GM23248 (cell line): ENCODE data around the gene OR8K5. TPM values are rescaled to one million over a fixed set of nuclear protein-coding genes. Genes with fewer than 3 reads are reported as not detected.

Experiments used
- DNase-seq: peaks from one replicate; pipeline ENCODE4 v3.0.0-alpha.2; 2015
- H2AFZ ChIP-seq: fragments of 200-600 bp; sonication (generic); 2 replicates; pipeline ENCODE4 v1.6.1; 2016; ENCODE audit warnings: antibody characterized with exemption
- H3F3A ChIP-seq: fragments of 200-600 bp; sonication (generic); 2 replicates; pipeline ENCODE4 v1.6.1; 2016; ENCODE audit warnings: mild to moderate bottlenecking, antibody characterized with exemption, mixed run types; ENCODE audit not compliant: insufficient read depth
- H3K27ac ChIP-seq: fragments of 200-600 bp; sonication (generic); 2 replicates; pipeline ENCODE4 v1.5.1; 2016; ENCODE audit warnings: mild to moderate bottlenecking
- H3K27me3 ChIP-seq: fragments of 200-600 bp; sonication (generic); replicated peaks from 2 replicates; pipeline ENCODE4 v1.6.1; 2016; ENCODE audit warnings: mild to moderate bottlenecking; ENCODE audit not compliant: insufficient read depth
- H3K36me3 ChIP-seq: fragments of 200-600 bp; sonication (generic); 2 replicates; pipeline ENCODE4 v1.6.1; 2016; ENCODE audit warnings: low read depth, mild to moderate bottlenecking
- H3K4me1 ChIP-seq: fragments of 200-600 bp; sonication (generic); 2 replicates; pipeline ENCODE4 v1.6.1; 2016; ENCODE audit warnings: mild to moderate bottlenecking; ENCODE audit not compliant: insufficient read depth
- H3K4me2 ChIP-seq: fragments of 200-600 bp; sonication (generic); one replicate; pipeline ENCODE4 v1.6.1; 2016; ENCODE audit warnings: mild to moderate bottlenecking; ENCODE audit not compliant: unreplicated experiment
- H3K4me3 ChIP-seq: fragments of 200-600 bp; sonication (generic); 2 replicates; pipeline ENCODE4 v1.5.1; 2016; ENCODE audit warnings: mild to moderate bottlenecking
- H3K79me2 ChIP-seq: fragments of 200-600 bp; sonication (generic); 2 replicates; pipeline ENCODE4 v1.6.1; 2016; ENCODE audit warnings: mild to moderate bottlenecking; ENCODE audit not compliant: insufficient read depth
- H3K9ac ChIP-seq: fragments of 200-600 bp; sonication (generic); 2 replicates; pipeline ENCODE4 v1.6.1; 2016; ENCODE audit warnings: mild to moderate bottlenecking
- H3K9me2 ChIP-seq: fragments of 200-600 bp; sonication (generic); 2 replicates; pipeline ENCODE4 v1.6.1; 2016; ENCODE audit warnings: mixed run types, mild to moderate bottlenecking, moderate library complexity; ENCODE audit not compliant: insufficient read depth
- H3K9me3 ChIP-seq: fragments of 200-600 bp; sonication (generic); one replicate; pipeline ENCODE4 v1.6.1; 2017; ENCODE audit warnings: low read depth
- H4K20me1 ChIP-seq: fragments of 200-600 bp; sonication (generic); 2 replicates; pipeline ENCODE4 v1.6.0; 2016; ENCODE audit not compliant: insufficient read depth
- EZH2 ChIP-seq: fragments of 200-600 bp; sonication (generic); IDR thresholded peaks from 2 replicates; pipeline ENCODE4 v1.6.1; 2018; ENCODE audit warnings: antibody characterized with exemption, mild to moderate bottlenecking; ENCODE audit not compliant: insufficient read depth, poor library complexity, severe bottlenecking
- EZH2phosphoT487 ChIP-seq: fragments of 200-600 bp; sonication (generic); IDR thresholded peaks from 2 replicates; pipeline ENCODE4 v1.6.1; 2018; ENCODE audit warnings: antibody characterized with exemption, moderate library complexity, mild to moderate bottlenecking, low read depth; ENCODE audit not compliant: insufficient read depth
- WGBS, 2 experiments: methylation state at CpG; one replicate each; pipeline ENCODE4 v1.1.6; 2015 to 2017; ENCODE audit warnings: low lambda C conversion rate in 2 of 2, low coverage in 1 of 2; ENCODE audit errors: missing lambda C conversion rate in 2 of 2; 5-methylcytosine and 5-hydroxymethylcytosine counted together
- in situ Hi-C: fragments of 300-500 bp; cut with MboI; formaldehyde crosslinking; loops from 2 replicates; pipeline ENCODE4 v1.15.0; 2020
- polyA plus RNA-seq: library from polyadenylated mRNA; unstranded; fragments of >200 nt; fragmentation: Nextera tagmentation; extraction: Ambion mirVana; gene quantifications from 2 replicates; pipeline ENCODE4 v1.2.1, GENCODE V29; 2016
- total RNA-seq: library from RNA; depleted of rRNA; stranded (reverse); fragments of >200 nt; shearing (Covaris generic); gene quantifications from 2 replicates; pipeline ENCODE4 v1.2.3, GENCODE V29; 2014; rRNA removed

Gene OR8K5
- total RNA-seq (not detected in 2 replicates), polyA plus RNA-seq (not detected in 2 replicates)

GRCh38 chr11:56160217-56160616, at the start of gene OR8K5:
Gene OR8K5 (minus strand): TSS chr11:56160317. CDS start chr11:56160317, 0 bp downstream.
- Histone ChIP-seq H3K9ac (no peak within 1 kb of the TSS), H3K9me3 (no peaks in the 10 kb centered on the region), H3K4me2 (no peak within 1 kb of the TSS), H2AFZ (no peak within 1 kb of the TSS), H3K36me3 (no peaks in the 10 kb centered on the region), H3K79me2 (no peaks in the 10 kb centered on the region), H4K20me1 (no peaks in the 10 kb centered on the region), H3K27me3 (no peaks in the 10 kb centered on the region), H3K9me2 (no peaks in the 10 kb centered on the region), H3K27ac (no peak within 1 kb of the TSS), H3K4me1 (no peaks in the 10 kb centered on the region), H3K4me3 (no peak within 1 kb of the TSS), H3F3A (no peaks in the 10 kb centered on the region)
- TF ChIP-seq EZH2phosphoT487 (no peak), EZH2 (no peak)
- DNase-seq, result no peak
- WGBS, 2 experiments, result 11 to 28% methylated on average over 3 of the region's 3 CpGs
- in situ Hi-C loops, result no loop called here

DNA sequence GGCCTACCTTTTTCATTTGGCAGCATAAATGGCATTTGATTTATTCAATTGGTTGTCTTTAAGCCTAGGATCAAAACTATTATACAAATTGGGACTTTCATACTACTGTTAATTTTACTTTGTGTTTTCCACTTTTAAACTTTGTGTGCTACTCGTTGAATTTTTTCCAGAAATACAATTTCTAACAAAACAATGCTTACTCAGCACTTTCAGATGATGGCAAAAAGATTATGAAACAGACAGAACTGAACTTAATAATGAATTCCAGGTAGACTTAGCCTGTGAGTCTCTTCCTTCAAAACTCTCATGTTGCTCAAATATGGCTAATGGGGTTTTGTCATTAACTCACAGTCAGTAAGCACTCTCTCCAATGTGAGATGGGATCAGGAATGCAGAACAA, 47.7 kb upstream of the OR8K5 start:
- H3K36me3 ChIP-seq, result no peaks in the 10 kb centered on the region
- H3K9me3 ChIP-seq, result no peaks in the 10 kb centered on the region
- DNase-seq, result no peak
- no peaks in the 10 kb centered on the region for H3K79me2 ChIP-seq
- H2AFZ ChIP-seq, result no peak overlapping the region
- H3F3A ChIP-seq, result no peaks in the 10 kb centered on the region
- no peaks in the 10 kb centered on the region for H3K27me3 ChIP-seq
- no peak overlapping the region for H3K27ac ChIP-seq
- TF ChIP-seq EZH2, result no peak
- TF ChIP-seq EZH2phosphoT487, result no peak
- H4K20me1 ChIP-seq, result no peaks in the 10 kb centered on the region
- WGBS, 2 experiments, result 0% methylated on average over 1 of the region's 1 CpG
- H3K4me1 ChIP-seq, result no peaks in the 10 kb centered on the region
- no peak overlapping the region for H3K4me3 ChIP-seq
- H3K9me2 ChIP-seq, result no peaks in the 10 kb centered on the region
- in situ Hi-C loops, result no loop called here
- H3K9ac ChIP-seq, result no peak overlapping the region
- no peak overlapping the region for H3K4me2 ChIP-seq

DNA sequence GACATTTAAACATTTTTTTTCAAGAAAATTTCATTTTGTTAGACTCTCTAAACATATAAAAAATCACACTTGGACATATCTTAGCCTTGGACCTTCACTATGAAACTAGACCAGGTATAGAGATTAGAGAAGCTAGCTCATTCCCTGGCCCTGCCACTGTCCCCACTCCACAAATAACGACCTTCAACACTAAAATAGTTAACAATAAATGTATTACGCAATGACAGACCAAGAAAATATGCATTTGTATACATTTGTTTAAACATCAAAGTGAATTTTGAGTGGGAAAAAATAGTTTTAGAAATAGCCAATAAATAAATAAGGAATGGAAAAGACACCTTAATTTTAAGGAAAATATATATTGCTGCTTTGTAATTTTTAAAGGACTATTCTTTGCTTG, 37.2 kb upstream of the OR8K5 start:
- 11 to 13% methylated on average over 2 of the region's 2 CpGs for WGBS, 2 experiments
- no peak for DNase-seq

DNA sequence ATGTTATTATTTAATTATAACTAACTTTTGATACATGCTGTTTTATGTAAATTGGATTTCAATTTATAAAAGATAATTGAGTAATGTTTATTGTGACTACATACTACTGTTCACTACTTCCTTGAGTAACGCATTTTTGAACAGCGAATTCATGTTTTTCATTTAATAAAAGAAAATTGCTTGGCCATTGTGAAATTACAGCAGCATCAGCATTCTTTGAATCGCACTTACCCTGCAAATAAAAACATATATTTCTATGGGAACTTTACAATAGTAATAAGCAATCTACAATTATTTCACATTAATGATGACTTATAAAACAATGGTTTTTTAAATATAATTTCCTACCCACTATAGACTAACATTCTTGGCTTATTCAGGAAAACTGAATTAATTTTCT, 36.6 kb upstream of the OR8K5 start:
- H3K9ac ChIP-seq, result no peak overlapping the region
- TF ChIP-seq EZH2 (no peak), EZH2phosphoT487 (no peak)
- H3K9me2 ChIP-seq, result no peaks in the 10 kb centered on the region
- no peaks in the 10 kb centered on the region for H3K79me2 ChIP-seq
- no peak overlapping the region for H3K4me2 ChIP-seq
- no peaks in the 10 kb centered on the region for H3K9me3 ChIP-seq
- no peak overlapping the region for H2AFZ ChIP-seq
- no peaks in the 10 kb centered on the region for H3K36me3 ChIP-seq
- in situ Hi-C loops, result no loop called here
- no peaks in the 10 kb centered on the region for H4K20me1 ChIP-seq
- 16 to 23% methylated on average over 3 of the region's 3 CpGs for WGBS, 2 experiments
- no peak overlapping the region for H3K27ac ChIP-seq
- no peaks in the 10 kb centered on the region for H3K4me1 ChIP-seq
- H3F3A ChIP-seq, result no peaks in the 10 kb centered on the region
- no peak for DNase-seq
- H3K4me3 ChIP-seq, result no peak overlapping the region
- H3K27me3 ChIP-seq, result no peaks in the 10 kb centered on the region

More for the DNA sequence above, 37.2 kb upstream of the OR8K5 start:
- Histone ChIP-seq H3F3A (no peaks in the 10 kb centered on the region), H3K79me2 (no peaks in the 10 kb centered on the region), H3K27ac (no peak overlapping the region), H3K9me2 (no peaks in the 10 kb centered on the region), H3K27me3 (no peaks in the 10 kb centered on the region), H4K20me1 (no peaks in the 10 kb centered on the region), H3K9ac (no peak overlapping the region), H3K36me3 (no peaks in the 10 kb centered on the region), H2AFZ (no peak overlapping the region), H3K4me2 (no peak overlapping the region), H3K9me3 (no peaks in the 10 kb centered on the region), H3K4me1 (no peaks in the 10 kb centered on the region), H3K4me3 (no peak overlapping the region)
- in situ Hi-C loops, result no loop called here
- TF ChIP-seq EZH2phosphoT487 (no peak), EZH2 (no peak)

GRCh38 chr11:56188602-56189001, 28.5 kb upstream of the OR8K5 start:
- Histone ChIP-seq H3K9me3 (peaks cover 6% of the 10 kb centered on the region), H3K36me3 (no peaks in the 10 kb centered on the region), H3K27me3 (no peaks in the 10 kb centered on the region), H3K4me2 (no peak overlapping the region), H3K4me3 (no peak overlapping the region), H3F3A (no peaks in the 10 kb centered on the region), H3K27ac (no peak overlapping the region), H2AFZ (no peak overlapping the region), H3K79me2 (no peaks in the 10 kb centered on the region), H3K4me1 (no peaks in the 10 kb centered on the region), H4K20me1 (no peaks in the 10 kb centered on the region), H3K9ac (no peak overlapping the region), H3K9me2 (no peaks in the 10 kb centered on the region)
- in situ Hi-C loops, result no loop called here
- TF ChIP-seq EZH2phosphoT487, result no peak
- no peak for TF ChIP-seq EZH2
- DNase-seq, result no peak
- 30 to 43% methylated on average over 3 of the region's 3 CpGs for WGBS, 2 experiments
